Dermis blood vessel endothelial cell (primary cell): ENCODE data around the gene KCNMA1. TPM values are rescaled to one million over a fixed set of nuclear protein-coding genes. Genes with fewer than 3 reads are reported as not detected.

ENCODE experiments used
- DNase-seq: peaks from one replicate; pipeline ENCODE4 v3.0.0; 2010
- total RNA-seq: library from RNA; depleted of rRNA; stranded (reverse); fragments of >200 nt; gene quantifications from 2 replicates; pipeline ENCODE4 v1.2.3, GENCODE V29; 2014

The KCNMA1 gene
- total RNA-seq, 1 donor from 2014 or later = under 0.01 TPM

GRCh38 chr10:77441353-77442166, 196.0 kb downstream of the KCNMA1 start:
- DNase-seq = no peak

GRCh38 chr10:77436257-77436975, 201.2 kb downstream of the KCNMA1 start:
- DNase-seq = no peak

GRCh38 chr10:77433546-77433945, 204.1 kb downstream of the KCNMA1 start:
- no peak for DNase-seq

GRCh38 chr10:77431980-77432797, 205.4 kb downstream of the KCNMA1 start:
- DNase-seq = no peak

GRCh38 chr10:77431209-77431611, 206.4 kb downstream of the KCNMA1 start:
- no peak for DNase-seq

- DNase-seq = no peak
These were observed 207.1 kb downstream of the KCNMA1 start for GRCh38 chr10:77430530-77430929.

- no peak for DNase-seq
These were observed 208.8 kb downstream of the KCNMA1 start for GRCh38 chr10:77428691-77429395.

GRCh38 chr10:77424257-77424656, 213.4 kb downstream of the KCNMA1 start:
- no peak for DNase-seq

- no peak for DNase-seq
These were observed 214.9 kb downstream of the KCNMA1 start for GRCh38 chr10:77422491-77423338.

- no peak for DNase-seq
These were observed 216.0 kb downstream of the KCNMA1 start for GRCh38 chr10:77421591-77421990.

GRCh38 chr10:77420947-77421523, 216.6 kb downstream of the KCNMA1 start:
- DNase-seq = no peak

- DNase-seq = no peak
These were observed 217.6 kb downstream of the KCNMA1 start for GRCh38 chr10:77419979-77420378.

GRCh38 chr10:77419056-77419455, 218.6 kb downstream of the KCNMA1 start:
- DNase-seq = no peak

- no peak for DNase-seq
These were observed 219.6 kb downstream of the KCNMA1 start for GRCh38 chr10:77417806-77418640.

GRCh38 chr10:77417359-77417758, 220.2 kb downstream of the KCNMA1 start:
- DNase-seq = no peak

- no peak for DNase-seq
These were observed 221.1 kb downstream of the KCNMA1 start for GRCh38 chr10:77416311-77417135.

GRCh38 chr10:77415313-77415960, 222.2 kb downstream of the KCNMA1 start:
- no peak for DNase-seq

- no peak for DNase-seq
These were observed 224.4 kb downstream of the KCNMA1 start for GRCh38 chr10:77413231-77413630.
